Bronchial epithelial cell (primary cell): ENCODE data around the gene CGN. TPM values are rescaled to one million over a fixed set of nuclear protein-coding genes. Genes with fewer than 3 reads are reported as not detected.

Source experiments
- DNase-seq: peaks from one replicate; pipeline ENCODE4 v3.0.0-alpha.2; 2010; ENCODE audit warnings: low read depth
- FAIRE-seq: peaks from 2 replicates; lab custom pipeline; 2011; peaks lifted over from hg19 to GRCh38; lab: Jason Lieb, UNC
- H3K27me3 ChIP-seq: 2 replicates; pipeline ENCODE4 v1.5.1; 2011; ENCODE audit warnings: low read length; ENCODE audit not compliant: control insufficient read depth, insufficient read depth
- H3K36me3 ChIP-seq: 2 replicates; pipeline ENCODE4 v1.5.1; 2011; ENCODE audit warnings: low read length; ENCODE audit not compliant: control insufficient read depth, insufficient read depth
- H3K4me3 ChIP-seq: 2 replicates; pipeline ENCODE4 v1.5.1; 2011; ENCODE audit warnings: mild to moderate bottlenecking, low read depth, low read length, control low read depth
- total RNA-seq: library from RNA; depleted of rRNA; stranded (reverse); fragments of >200 nt; gene quantifications from 2 replicates; pipeline ENCODE4 v1.2.1, GENCODE V29; 2014
- TF ChIP-seq, protein P1 (sequence below): IDR thresholded peaks from 2 replicates; pipeline ENCODE4 v1.5.1; 2011; ENCODE audit warnings: mild to moderate bottlenecking, moderate library complexity, low read length, control low read depth, inconsistent platforms; ENCODE audit not compliant: insufficient read depth, severe bottlenecking

Gene CGN, protein sequence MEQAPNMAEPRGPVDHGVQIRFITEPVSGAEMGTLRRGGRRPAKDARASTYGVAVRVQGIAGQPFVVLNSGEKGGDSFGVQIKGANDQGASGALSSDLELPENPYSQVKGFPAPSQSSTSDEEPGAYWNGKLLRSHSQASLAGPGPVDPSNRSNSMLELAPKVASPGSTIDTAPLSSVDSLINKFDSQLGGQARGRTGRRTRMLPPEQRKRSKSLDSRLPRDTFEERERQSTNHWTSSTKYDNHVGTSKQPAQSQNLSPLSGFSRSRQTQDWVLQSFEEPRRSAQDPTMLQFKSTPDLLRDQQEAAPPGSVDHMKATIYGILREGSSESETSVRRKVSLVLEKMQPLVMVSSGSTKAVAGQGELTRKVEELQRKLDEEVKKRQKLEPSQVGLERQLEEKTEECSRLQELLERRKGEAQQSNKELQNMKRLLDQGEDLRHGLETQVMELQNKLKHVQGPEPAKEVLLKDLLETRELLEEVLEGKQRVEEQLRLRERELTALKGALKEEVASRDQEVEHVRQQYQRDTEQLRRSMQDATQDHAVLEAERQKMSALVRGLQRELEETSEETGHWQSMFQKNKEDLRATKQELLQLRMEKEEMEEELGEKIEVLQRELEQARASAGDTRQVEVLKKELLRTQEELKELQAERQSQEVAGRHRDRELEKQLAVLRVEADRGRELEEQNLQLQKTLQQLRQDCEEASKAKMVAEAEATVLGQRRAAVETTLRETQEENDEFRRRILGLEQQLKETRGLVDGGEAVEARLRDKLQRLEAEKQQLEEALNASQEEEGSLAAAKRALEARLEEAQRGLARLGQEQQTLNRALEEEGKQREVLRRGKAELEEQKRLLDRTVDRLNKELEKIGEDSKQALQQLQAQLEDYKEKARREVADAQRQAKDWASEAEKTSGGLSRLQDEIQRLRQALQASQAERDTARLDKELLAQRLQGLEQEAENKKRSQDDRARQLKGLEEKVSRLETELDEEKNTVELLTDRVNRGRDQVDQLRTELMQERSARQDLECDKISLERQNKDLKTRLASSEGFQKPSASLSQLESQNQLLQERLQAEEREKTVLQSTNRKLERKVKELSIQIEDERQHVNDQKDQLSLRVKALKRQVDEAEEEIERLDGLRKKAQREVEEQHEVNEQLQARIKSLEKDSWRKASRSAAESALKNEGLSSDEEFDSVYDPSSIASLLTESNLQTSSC
- total RNA-seq = 4.2 and 12.5 TPM in 2 replicates

DNA sequence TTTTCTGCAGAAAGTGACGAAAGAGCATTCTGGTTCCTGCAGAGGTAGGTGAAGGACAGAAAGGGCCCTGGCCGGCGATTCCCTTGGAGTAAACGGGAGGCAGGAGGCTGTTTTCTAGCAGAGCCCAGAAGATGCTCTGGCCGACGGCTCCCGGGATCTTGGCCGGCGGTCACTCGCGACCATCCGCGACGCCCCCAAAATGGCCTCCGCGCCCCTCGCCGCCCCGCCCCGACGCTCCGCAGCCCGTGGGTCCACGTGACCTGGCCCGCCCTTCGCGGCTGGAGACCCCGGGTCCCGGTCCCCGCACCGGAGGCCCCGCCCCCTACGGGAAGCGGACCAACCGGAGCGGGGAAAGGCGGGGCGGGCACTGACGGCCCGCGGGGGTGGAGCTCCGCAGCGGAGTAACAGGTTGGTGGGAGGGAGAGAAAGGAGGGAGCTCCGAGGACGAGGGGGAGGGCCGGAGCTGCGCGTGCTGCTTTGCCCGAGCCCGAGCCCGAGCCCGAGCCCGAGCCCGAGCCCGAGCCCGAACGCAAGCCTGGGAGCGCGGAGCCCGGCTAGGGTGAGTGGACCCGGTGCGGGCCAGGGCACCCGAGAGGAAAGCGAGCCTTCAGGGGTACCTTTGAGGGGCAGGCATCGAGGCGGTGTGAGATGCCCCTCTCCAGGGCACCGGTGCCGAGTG is at the start of gene CGN:
CGN (plus strand) TSS at position 431 of the 679 bp plus-strand sequence. CDS start 7,133 bp downstream, outside the sequence.
- peak within 1 kb of the TSS; percentile 65 for H3K4me3 ChIP-seq
- peak; percentile 66 for DNase-seq
- no peaks in the 10 kb centered on the region for H3K27me3 ChIP-seq
- no peak for FAIRE-seq
- no peaks in the 10 kb centered on the region for H3K36me3 ChIP-seq
- TF ChIP-seq, protein P1, sequence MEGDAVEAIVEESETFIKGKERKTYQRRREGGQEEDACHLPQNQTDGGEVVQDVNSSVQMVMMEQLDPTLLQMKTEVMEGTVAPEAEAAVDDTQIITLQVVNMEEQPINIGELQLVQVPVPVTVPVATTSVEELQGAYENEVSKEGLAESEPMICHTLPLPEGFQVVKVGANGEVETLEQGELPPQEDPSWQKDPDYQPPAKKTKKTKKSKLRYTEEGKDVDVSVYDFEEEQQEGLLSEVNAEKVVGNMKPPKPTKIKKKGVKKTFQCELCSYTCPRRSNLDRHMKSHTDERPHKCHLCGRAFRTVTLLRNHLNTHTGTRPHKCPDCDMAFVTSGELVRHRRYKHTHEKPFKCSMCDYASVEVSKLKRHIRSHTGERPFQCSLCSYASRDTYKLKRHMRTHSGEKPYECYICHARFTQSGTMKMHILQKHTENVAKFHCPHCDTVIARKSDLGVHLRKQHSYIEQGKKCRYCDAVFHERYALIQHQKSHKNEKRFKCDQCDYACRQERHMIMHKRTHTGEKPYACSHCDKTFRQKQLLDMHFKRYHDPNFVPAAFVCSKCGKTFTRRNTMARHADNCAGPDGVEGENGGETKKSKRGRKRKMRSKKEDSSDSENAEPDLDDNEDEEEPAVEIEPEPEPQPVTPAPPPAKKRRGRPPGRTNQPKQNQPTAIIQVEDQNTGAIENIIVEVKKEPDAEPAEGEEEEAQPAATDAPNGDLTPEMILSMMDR = no peak

DNA sequence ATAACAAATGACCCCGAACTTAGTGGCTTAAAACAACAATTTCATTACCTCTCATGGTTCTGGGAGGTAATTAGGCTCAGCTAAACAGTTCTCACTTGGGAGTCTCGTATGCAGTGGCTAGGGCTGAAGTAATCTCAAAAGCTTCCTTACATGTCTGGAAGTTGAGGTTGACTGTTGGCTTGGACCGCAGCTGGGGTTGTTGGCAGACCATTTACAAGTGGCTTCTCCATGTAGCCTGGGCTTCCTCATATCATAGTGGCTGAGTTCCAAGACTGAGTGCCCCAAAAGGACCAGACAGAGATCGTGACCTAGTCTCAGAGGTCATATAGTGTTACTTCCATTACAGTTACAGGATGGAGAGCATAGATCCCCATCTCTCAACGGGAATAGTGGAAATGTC is 49.5 kb upstream of the CGN start:
- no peaks in the 10 kb centered on the region for H3K36me3 ChIP-seq
- TF ChIP-seq, protein P1 = no peak
- H3K4me3 ChIP-seq = no peak overlapping the region
- H3K27me3 ChIP-seq = no peaks in the 10 kb centered on the region
- FAIRE-seq = no peak
- no peak for DNase-seq

DNA sequence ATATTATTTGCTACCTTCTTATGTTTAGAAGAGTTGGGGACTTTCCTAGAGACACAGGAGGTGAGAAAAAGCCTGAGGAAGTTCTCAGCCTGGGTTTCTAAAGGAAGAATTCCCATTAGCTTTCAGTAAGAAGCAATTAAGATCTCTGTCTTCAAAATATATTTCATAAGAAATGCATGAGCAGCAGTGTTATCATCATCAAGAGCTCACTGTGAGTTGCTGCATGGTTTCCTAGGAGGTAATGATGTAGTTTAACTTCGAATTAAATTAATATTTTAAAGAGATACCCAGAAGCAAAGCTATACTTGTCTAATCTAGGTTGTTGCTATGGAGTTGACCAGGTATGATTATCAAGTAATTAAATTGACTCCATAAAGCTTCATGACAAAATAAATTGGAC is 46.2 kb upstream of the CGN start:
- FAIRE-seq = no peak
- Histone ChIP-seq H3K4me3 (no peak overlapping the region), H3K36me3 (no peaks in the 10 kb centered on the region), H3K27me3 (no peaks in the 10 kb centered on the region)
- TF ChIP-seq, protein P1 = no peak
- DNase-seq = no peak

DNA sequence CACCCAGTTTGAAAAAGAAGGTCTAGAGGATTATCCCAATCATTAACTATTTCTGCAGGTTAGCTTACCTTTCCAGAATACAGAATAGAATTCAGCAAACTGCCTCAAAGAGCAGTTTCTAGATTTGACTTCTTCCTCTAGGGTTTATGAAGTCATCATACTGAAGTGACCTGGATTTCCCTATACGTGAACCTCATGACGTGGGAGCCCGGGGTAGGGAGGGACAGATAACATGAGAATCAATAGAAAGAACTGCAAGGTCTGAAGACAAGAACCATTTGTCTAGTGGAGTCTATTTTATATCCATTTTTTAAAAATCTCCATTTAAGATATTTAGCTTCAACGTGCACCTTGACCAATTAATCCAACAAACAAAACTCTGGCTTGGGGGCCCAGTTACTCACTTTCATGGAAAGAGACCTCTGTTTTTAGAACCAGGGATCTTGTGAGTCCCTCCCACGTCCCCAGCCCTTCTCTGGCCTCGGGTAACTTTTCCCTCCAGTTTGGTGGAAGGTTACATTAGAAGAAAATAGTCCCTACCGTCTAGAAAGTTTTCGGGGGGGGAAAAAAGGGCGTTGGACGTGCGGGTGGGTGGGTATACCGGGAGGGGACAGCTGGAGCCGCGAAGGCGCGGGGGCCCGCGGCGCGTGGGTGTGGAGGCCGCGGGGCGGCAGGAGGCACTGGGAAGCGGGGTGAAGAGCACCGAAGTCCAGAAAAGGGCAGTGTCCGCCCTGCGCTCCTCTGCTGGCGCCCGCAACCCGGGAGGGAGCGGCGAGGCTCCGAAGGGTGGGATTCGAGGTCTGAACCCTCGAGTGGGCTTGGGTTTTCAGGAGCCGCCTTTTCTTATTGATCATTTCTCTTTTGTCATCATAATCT is 38.1 kb upstream of the CGN start:
- FAIRE-seq (no peak), DNase-seq (peak; percentile 15)
- Histone ChIP-seq H3K4me3 (peak overlapping the region; percentile 50), H3K36me3 (no peaks in the 10 kb centered on the region), H3K27me3 (no peaks in the 10 kb centered on the region)
- TF ChIP-seq, protein P1 = no peak
